ENCODE measurements around the gene TBC1D2B. TPM values are rescaled to one million over a fixed set of nuclear protein-coding genes. Genes with fewer than 3 reads are reported as not detected.

TBC1D2B gene
- total and polyA plus RNA-seq, 2 donors (not counting 3 experiments of a cell fraction or from before 2014, with no cell fraction given), result 30.8 to 46.1 TPM

GRCh38 chr15:78023081-78023665 lies 54.3 kb downstream of the TBC1D2B start:
- dilution Hi-C loops (cut with MboI; ENCODE audit: extremely low pct_ligation_motif_present, low sequenced_read_pairs) (no loop called here), intact Hi-C loops (cut with micrococcal nuclease) (no loop called here)
- ChIA-PET POLR2A (no interaction called here), CTCF (interaction anchor here (1.5 to 3.2 kb wide), 3 partner anchors 12 to 85 kb away, joined by 3 to 12 read pairs (median 9); no protein-coding TSS in a partner anchor)
- Histone ChIP-seq H3K9me3 (replicated peaks; ENCODE audit: control insufficient read depth, insufficient read depth, low read length) (no peaks in the 10 kb centered on the region), H3K9ac (replicated peaks; ENCODE audit: extremely low read depth, insufficient read depth, low read length) (no peak overlapping the region), H3K9me1 (replicated peaks; ENCODE audit: control insufficient read depth, extremely low read depth, insufficient read depth, low read length) (no peaks in the 10 kb centered on the region), H2AFZ (ENCODE audit: low read depth, low read length) (no peak overlapping the region), H3K4me1 (ENCODE audit: control insufficient read depth, extremely low read depth, insufficient read depth, low read length) (no peaks in the 10 kb centered on the region), H3K4me3 (replicated peaks in 1 of 3; ENCODE audit: insufficient read depth in 1 of 3, low read depth in 1 of 3, low read length in 3 of 3) (no peak overlapping the region), H3K27ac (ENCODE audit: insufficient read depth, low read depth, low read length) (no peak overlapping the region), H3K79me2 (ENCODE audit: control insufficient read depth, insufficient read depth, low read length) (no peaks in the 10 kb centered on the region), H3K27me3 (ENCODE audit: control insufficient read depth in 2 of 2, insufficient read depth in 2 of 2, low read length in 2 of 2) (no peaks in the 10 kb centered on the region), H3K36me3 (ENCODE audit: control insufficient read depth in 2 of 2, extremely low read depth in 1 of 2, insufficient read depth in 2 of 2, low read length in 2 of 2) (peaks cover 11 to 18% of the 10 kb centered on the region in 2 experiments), H4K20me1 (replicated peaks; ENCODE audit: control insufficient read depth, extremely low read depth, insufficient read depth, low read length) (no peaks in the 10 kb centered on the region), H3K4me2 (ENCODE audit: insufficient read depth, low read length) (no peak overlapping the region)
- BruUV-seq (replicated peaks), result no TSS peak
- TF ChIP-seq, protein P1, sequence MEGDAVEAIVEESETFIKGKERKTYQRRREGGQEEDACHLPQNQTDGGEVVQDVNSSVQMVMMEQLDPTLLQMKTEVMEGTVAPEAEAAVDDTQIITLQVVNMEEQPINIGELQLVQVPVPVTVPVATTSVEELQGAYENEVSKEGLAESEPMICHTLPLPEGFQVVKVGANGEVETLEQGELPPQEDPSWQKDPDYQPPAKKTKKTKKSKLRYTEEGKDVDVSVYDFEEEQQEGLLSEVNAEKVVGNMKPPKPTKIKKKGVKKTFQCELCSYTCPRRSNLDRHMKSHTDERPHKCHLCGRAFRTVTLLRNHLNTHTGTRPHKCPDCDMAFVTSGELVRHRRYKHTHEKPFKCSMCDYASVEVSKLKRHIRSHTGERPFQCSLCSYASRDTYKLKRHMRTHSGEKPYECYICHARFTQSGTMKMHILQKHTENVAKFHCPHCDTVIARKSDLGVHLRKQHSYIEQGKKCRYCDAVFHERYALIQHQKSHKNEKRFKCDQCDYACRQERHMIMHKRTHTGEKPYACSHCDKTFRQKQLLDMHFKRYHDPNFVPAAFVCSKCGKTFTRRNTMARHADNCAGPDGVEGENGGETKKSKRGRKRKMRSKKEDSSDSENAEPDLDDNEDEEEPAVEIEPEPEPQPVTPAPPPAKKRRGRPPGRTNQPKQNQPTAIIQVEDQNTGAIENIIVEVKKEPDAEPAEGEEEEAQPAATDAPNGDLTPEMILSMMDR (IDR thresholded peaks at IDR 0.05; ENCODE audit: extremely low read depth in 1 of 2, insufficient read depth in 1 of 2, low read depth in 1 of 2, low read length in 2 of 2), result no peak
- TF ChIP-seq FOS (IDR thresholded peaks at IDR 0.05; ENCODE audit: borderline replicate concordance, insufficient read depth, low read length) (no peak), EZH2 (IDR thresholded peaks at IDR 0.05; ENCODE audit: borderline replicate concordance, low read depth, low read length, severe bottlenecking) (no peak), JUN (IDR thresholded peaks at IDR 0.05; ENCODE audit: borderline replicate concordance, insufficient read depth, insufficient read length, low read depth) (no peak), POLR2AphosphoS5 (IDR thresholded peaks at IDR 0.05; ENCODE audit: insufficient read depth, low read depth, low read length) (no peak), MYC (IDR thresholded peaks at IDR 0.05; ENCODE audit: low read depth, low read length) (no peak), POLR2A (IDR thresholded peaks at IDR 0.05; ENCODE audit: low read depth, low read length) (no peak), GATA2 (IDR thresholded peaks at IDR 0.05; ENCODE audit: insufficient read depth, insufficient read length, low read depth, low read length) (no peak)
- TF ChIP-seq, protein P2, sequence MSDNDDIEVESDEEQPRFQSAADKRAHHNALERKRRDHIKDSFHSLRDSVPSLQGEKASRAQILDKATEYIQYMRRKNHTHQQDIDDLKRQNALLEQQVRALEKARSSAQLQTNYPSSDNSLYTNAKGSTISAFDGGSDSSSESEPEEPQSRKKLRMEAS (IDR thresholded peaks at IDR 0.05; ENCODE audit: insufficient read depth, insufficient read length), result no peak
- DNase-seq (ENCODE audit: low read depth, low spot score) (no peak), FAIRE-seq (no peak)

Data from endothelial cell of umbilical vein (primary cell).